ENCODE results near the gene APOA5.
A peak's percentile ranks its signal among the peaks of the same experiment; 100 is the strongest.

Gene APOA5

GRCh38 chr11:116823031-116823843 lies 31.6 kb upstream of the APOA5 start, which contains the start of gene APOA4:
APOA4 (minus strand) TSS chr11:116823304; CDS start chr11:116823191, 113 bp downstream.
- H4K91ac ChIP-seq (ENCODE audit: low read depth, low read length, poor library complexity) = no peak within 1 kb of the TSS
- no peak within 1 kb of the TSS for H2BK5ac ChIP-seq (ENCODE audit: low read length)
- no peak within 1 kb of the TSS for H3K14ac ChIP-seq (ENCODE audit: low read length)
- H3K4me1 ChIP-seq (ENCODE audit: control insufficient read depth in 2 of 2, insufficient read depth in 1 of 2, low read depth in 1 of 2, low read length in 2 of 2) = peaks cover 0 to 4% of the 10 kb centered on the region in 2 donors
- H3K18ac ChIP-seq (ENCODE audit: low read length) = peak within 1 kb of the TSS; percentile 38
- peaks cover 0 to 8% (median 1%) of the 10 kb centered on the region in 3 experiments for H3K27me3 ChIP-seq (ENCODE audit: control insufficient read depth in 3 of 3, insufficient read depth in 3 of 3, low read depth in 1 of 3, low read length in 3 of 3)
- no peak for DNase-seq (ENCODE audit: low spot score)
- H2BK12ac ChIP-seq (ENCODE audit: low read length) = peak within 1 kb of the TSS; percentile 22
- no peak within 1 kb of the TSS for H2BK120ac ChIP-seq (ENCODE audit: low read depth, low read length)
- H3K4ac ChIP-seq (ENCODE audit: low read length) = no peak within 1 kb of the TSS
- no peak within 1 kb of the TSS for H2AFZ ChIP-seq (ENCODE audit: low read length)
- H4K8ac ChIP-seq (ENCODE audit: low read depth, low read length) = peak within 1 kb of the TSS; percentile 65
- no peaks in the 10 kb centered on the region for H3K36me3 ChIP-seq (replicated peaks in 1 of 2; ENCODE audit: control insufficient read depth in 2 of 2, insufficient read depth in 2 of 2, low read length in 2 of 2)
- no peak within 1 kb of the TSS for H3K4me2 ChIP-seq (ENCODE audit: insufficient read depth, low read length, poor library complexity, severe bottlenecking)
- H2BK15ac ChIP-seq (ENCODE audit: low read length) = peak within 1 kb of the TSS; percentile 87
- H3K9ac ChIP-seq (ENCODE audit: low read depth, low read length, poor library complexity) = peak within 1 kb of the TSS; percentile 9
- peak within 1 kb of the TSS; percentile 11 for H2AK5ac ChIP-seq (ENCODE audit: low read depth, low read length)
- H3K27ac ChIP-seq (replicated peaks; ENCODE audit: low read length) = no peak within 1 kb of the TSS
- no peak within 1 kb of the TSS for H3K23ac ChIP-seq (ENCODE audit: low read depth, low read length, poor library complexity)
- no peak within 1 kb of the TSS for H3K4me3 ChIP-seq (ENCODE audit: low read length in 2 of 2)
- H3K79me1 ChIP-seq (ENCODE audit: low read depth, low read length) = no peaks in the 10 kb centered on the region
- WGBS, 2 donors (ENCODE audit: extremely low coverage in 2 of 2, insufficient read length in 2 of 2, insufficient replicate concordance in 1 of 2) = no CpG with 5 or more reads among the region's 16 CpGs
- H3K9me3 ChIP-seq (replicated peaks in 1 of 2; ENCODE audit: control insufficient read depth in 2 of 2, insufficient read depth in 1 of 2, low read depth in 1 of 2, low read length in 2 of 2) = no peaks in the 10 kb centered on the region

DNA sequence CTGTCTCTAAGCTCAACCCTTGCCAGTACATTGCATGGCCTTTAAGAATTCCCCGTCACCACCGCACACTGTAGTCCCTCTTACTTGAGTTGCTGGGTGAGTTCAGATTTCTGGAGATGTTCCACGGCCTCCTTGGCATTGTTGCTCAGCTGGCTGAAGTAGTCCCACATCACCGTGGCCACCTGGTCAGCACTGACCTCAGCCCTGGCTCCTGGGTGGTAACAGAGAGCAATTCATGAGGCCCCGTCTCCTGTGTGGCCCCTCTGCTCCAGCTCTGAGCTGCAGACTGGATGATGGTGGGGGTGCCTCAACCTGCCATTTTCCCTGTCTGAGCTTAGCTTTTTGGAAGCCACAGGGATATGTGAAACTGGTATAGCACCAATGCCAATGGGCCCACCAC lies 30.9 kb upstream of the APOA5 start:
- Histone ChIP-seq H3K79me1 (ENCODE audit: low read depth, low read length) (no peaks in the 10 kb centered on the region), H4K8ac (ENCODE audit: low read depth, low read length) (no peak overlapping the region), H2AFZ (ENCODE audit: low read length) (no peak overlapping the region), H3K18ac (ENCODE audit: low read length) (no peak overlapping the region), H3K14ac (ENCODE audit: low read length) (no peak overlapping the region), H2BK12ac (ENCODE audit: low read length) (no peak overlapping the region), H3K9me3 (replicated peaks in 1 of 2; ENCODE audit: control insufficient read depth in 2 of 2, insufficient read depth in 1 of 2, low read depth in 1 of 2, low read length in 2 of 2) (peaks cover 0 to 2% of the 10 kb centered on the region in 2 donors), H3K4me1 (ENCODE audit: control insufficient read depth in 2 of 2, insufficient read depth in 1 of 2, low read depth in 1 of 2, low read length in 2 of 2) (peaks cover 0 to 4% of the 10 kb centered on the region in 2 donors), H3K27ac (replicated peaks; ENCODE audit: low read length) (no peak overlapping the region), H3K27me3 (ENCODE audit: control insufficient read depth in 3 of 3, insufficient read depth in 3 of 3, low read depth in 1 of 3, low read length in 3 of 3) (peaks cover 0 to 8% (median 1%) of the 10 kb centered on the region in 3 experiments), H3K4ac (ENCODE audit: low read length) (no peak overlapping the region), H2BK15ac (ENCODE audit: low read length) (no peak overlapping the region), H3K36me3 (replicated peaks in 1 of 2; ENCODE audit: control insufficient read depth in 2 of 2, insufficient read depth in 2 of 2, low read length in 2 of 2) (no peaks in the 10 kb centered on the region), H3K9ac (ENCODE audit: low read depth, low read length, poor library complexity) (peak overlapping the region; percentile 9), H3K23ac (ENCODE audit: low read depth, low read length, poor library complexity) (no peak overlapping the region), H3K4me3 (ENCODE audit: low read length in 2 of 2) (no peak overlapping the region), H2BK120ac (ENCODE audit: low read depth, low read length) (no peak overlapping the region), H2BK5ac (ENCODE audit: low read length) (no peak overlapping the region), H2AK5ac (ENCODE audit: low read depth, low read length) (no peak overlapping the region), H3K4me2 (ENCODE audit: insufficient read depth, low read length, poor library complexity, severe bottlenecking) (no peak overlapping the region), H4K91ac (ENCODE audit: low read depth, low read length, poor library complexity) (no peak overlapping the region)
- no CpG with 5 or more reads among the region's 5 CpGs for WGBS, 2 donors (ENCODE audit: extremely low coverage in 2 of 2, insufficient read length in 2 of 2, insufficient replicate concordance in 1 of 2)
- DNase-seq (ENCODE audit: low spot score) = no peak

- H3K4me1 ChIP-seq (ENCODE audit: control insufficient read depth in 2 of 2, insufficient read depth in 1 of 2, low read depth in 1 of 2, low read length in 2 of 2) = peaks cover 0 to 4% of the 10 kb centered on the region in 2 donors
- H3K27me3 ChIP-seq (ENCODE audit: control insufficient read depth in 3 of 3, insufficient read depth in 3 of 3, low read depth in 1 of 3, low read length in 3 of 3) = peaks cover 0 to 8% (median 1%) of the 10 kb centered on the region in 3 experiments
- H3K18ac ChIP-seq (ENCODE audit: low read length) = peak overlapping the region; percentile 48
- no peak overlapping the region for H2BK120ac ChIP-seq (ENCODE audit: low read depth, low read length)
- H2AK5ac ChIP-seq (ENCODE audit: low read depth, low read length) = peak overlapping the region; percentile 46
- H3K36me3 ChIP-seq (replicated peaks in 1 of 2; ENCODE audit: control insufficient read depth in 2 of 2, insufficient read depth in 2 of 2, low read length in 2 of 2) = no peaks in the 10 kb centered on the region
- no peak for DNase-seq (ENCODE audit: low spot score)
- H3K14ac ChIP-seq (ENCODE audit: low read length) = peak overlapping the region; percentile 21
- H2BK15ac ChIP-seq (ENCODE audit: low read length) = no peak overlapping the region
- no CpG with 5 or more reads among the region's 51 CpGs for WGBS, 2 donors (ENCODE audit: extremely low coverage in 2 of 2, insufficient read length in 2 of 2, insufficient replicate concordance in 1 of 2)
- peak overlapping the region; percentile 5 for H2BK5ac ChIP-seq (ENCODE audit: low read length)
- no peak overlapping the region for H2AFZ ChIP-seq (ENCODE audit: low read length)
- no peak overlapping the region for H3K4ac ChIP-seq (ENCODE audit: low read length)
- H2BK12ac ChIP-seq (ENCODE audit: low read length) = peak overlapping the region; percentile 58
- H3K9ac ChIP-seq (ENCODE audit: low read depth, low read length, poor library complexity) = no peak overlapping the region
- H4K91ac ChIP-seq (ENCODE audit: low read depth, low read length, poor library complexity) = no peak overlapping the region
- H3K23ac ChIP-seq (ENCODE audit: low read depth, low read length, poor library complexity) = no peak overlapping the region
- peak overlapping the region; percentile 43 for H4K8ac ChIP-seq (ENCODE audit: low read depth, low read length)
- peaks cover 0 to 2% of the 10 kb centered on the region in 2 donors for H3K9me3 ChIP-seq (replicated peaks in 1 of 2; ENCODE audit: control insufficient read depth in 2 of 2, insufficient read depth in 1 of 2, low read depth in 1 of 2, low read length in 2 of 2)
- no peak overlapping the region for H3K4me3 ChIP-seq (ENCODE audit: low read length in 2 of 2)
- no peak overlapping the region for H3K4me2 ChIP-seq (ENCODE audit: insufficient read depth, low read length, poor library complexity, severe bottlenecking)
- no peaks in the 10 kb centered on the region for H3K79me1 ChIP-seq (ENCODE audit: low read depth, low read length)
- H3K27ac ChIP-seq (replicated peaks; ENCODE audit: low read length) = no peak overlapping the region
These were observed 29.6 kb upstream of the APOA5 start for GRCh38 chr11:116821050-116821918.

DNA sequence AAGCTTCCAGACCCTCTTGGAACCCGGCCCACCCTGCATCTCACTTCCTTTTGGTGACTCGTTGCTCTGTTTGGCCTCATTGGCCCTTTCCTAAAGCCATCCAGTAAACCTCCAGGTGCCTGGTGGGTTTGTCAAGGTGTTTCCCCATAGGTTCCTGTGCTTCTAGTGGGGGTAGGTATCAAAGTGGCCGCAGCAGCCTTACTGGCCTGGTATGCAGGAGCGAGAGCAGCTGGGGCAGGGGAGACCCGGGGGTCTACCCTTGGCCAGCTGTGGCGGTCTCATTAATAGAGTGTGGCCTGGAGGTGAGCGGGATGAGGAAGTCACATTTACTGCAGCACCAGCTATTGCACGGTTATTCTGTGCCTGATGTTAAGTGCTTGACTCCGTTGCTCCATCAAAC lies 27.4 kb upstream of the APOA5 start:
- WGBS, 2 donors (ENCODE audit: extremely low coverage in 2 of 2, insufficient read length in 2 of 2, insufficient replicate concordance in 1 of 2) = no CpG with 5 or more reads among the region's 9 CpGs
- DNase-seq (ENCODE audit: low spot score) = no peak
- H3K79me1 ChIP-seq (ENCODE audit: low read depth, low read length) = no peaks in the 10 kb centered on the region
- no peak overlapping the region for H3K4me3 ChIP-seq (ENCODE audit: low read length in 2 of 2)
- no peak overlapping the region for H2BK12ac ChIP-seq (ENCODE audit: low read length)
- peak overlapping the region; percentile 48 for H3K18ac ChIP-seq (ENCODE audit: low read length)
- H3K27me3 ChIP-seq (ENCODE audit: control insufficient read depth in 3 of 3, insufficient read depth in 3 of 3, low read depth in 1 of 3, low read length in 3 of 3) = peaks cover 0 to 8% (median 1%) of the 10 kb centered on the region in 3 experiments
- no peaks in the 10 kb centered on the region for H3K36me3 ChIP-seq (replicated peaks in 1 of 2; ENCODE audit: control insufficient read depth in 2 of 2, insufficient read depth in 2 of 2, low read length in 2 of 2)
- H3K4ac ChIP-seq (ENCODE audit: low read length) = no peak overlapping the region
- no peak overlapping the region for H3K27ac ChIP-seq (replicated peaks; ENCODE audit: low read length)
- H2AK5ac ChIP-seq (ENCODE audit: low read depth, low read length) = peak overlapping the region; percentile 81
- no peak overlapping the region for H4K91ac ChIP-seq (ENCODE audit: low read depth, low read length, poor library complexity)
- H3K9ac ChIP-seq (ENCODE audit: low read depth, low read length, poor library complexity) = no peak overlapping the region
- no peak overlapping the region for H4K8ac ChIP-seq (ENCODE audit: low read depth, low read length)
- H3K4me2 ChIP-seq (ENCODE audit: insufficient read depth, low read length, poor library complexity, severe bottlenecking) = no peak overlapping the region
- peak overlapping the region; percentile 65 for H3K23ac ChIP-seq (ENCODE audit: low read depth, low read length, poor library complexity)
- H2BK15ac ChIP-seq (ENCODE audit: low read length) = no peak overlapping the region
- peaks cover 0 to 2% of the 10 kb centered on the region in 2 donors for H3K9me3 ChIP-seq (replicated peaks in 1 of 2; ENCODE audit: control insufficient read depth in 2 of 2, insufficient read depth in 1 of 2, low read depth in 1 of 2, low read length in 2 of 2)
- no peak overlapping the region for H2AFZ ChIP-seq (ENCODE audit: low read length)
- H2BK120ac ChIP-seq (ENCODE audit: low read depth, low read length) = no peak overlapping the region
- no peak overlapping the region for H2BK5ac ChIP-seq (ENCODE audit: low read length)
- H3K4me1 ChIP-seq (ENCODE audit: control insufficient read depth in 2 of 2, insufficient read depth in 1 of 2, low read depth in 1 of 2, low read length in 2 of 2) = peaks cover 0 to 4% of the 10 kb centered on the region in 2 donors
- no peak overlapping the region for H3K14ac ChIP-seq (ENCODE audit: low read length)
